Liver (tissue), 9 donors: Measurements from ENCODE around the gene AP2A2. TPM values are rescaled to one million over a fixed set of nuclear protein-coding genes. Genes with fewer than 3 reads are reported as not detected.

Experiments used
- DNase-seq: peaks from one replicate; pipeline ENCODE4 v3.0.0-alpha.2; 2017; ENCODE audit warnings: low spot score
- H3K27ac ChIP-seq, 2 donors: one replicate each; pipeline ENCODE4 v1.7.0; 2013; ENCODE audit warnings: inconsistent platforms in 2 of 2, low read length in 2 of 2, control low read depth in 1 of 2, low read depth in 1 of 2, mild to moderate bottlenecking in 1 of 2
- H3K27me3 ChIP-seq, 4 donors: one replicate each; pipeline versions ENCODE4 v1.6.1 to v1.7.0; 2013; ENCODE audit warnings: low read length in 3 of 4, inconsistent platforms in 1 of 4, mild to moderate bottlenecking in 1 of 4, moderate library complexity in 1 of 4; ENCODE audit not compliant: control insufficient read depth in 4 of 4, insufficient read depth in 4 of 4
- H3K36me3 ChIP-seq, 4 donors: one replicate each; pipeline versions ENCODE4 v1.6.1 to v1.7.0; 2013; ENCODE audit warnings: low read length in 3 of 4, mild to moderate bottlenecking in 3 of 4, low read depth in 1 of 4, moderate library complexity in 1 of 4; ENCODE audit not compliant: control insufficient read depth in 4 of 4, insufficient read depth in 3 of 4
- H3K4me1 ChIP-seq, 4 donors: one replicate each; pipeline versions ENCODE4 v1.6.1 to v1.7.0; 2013; ENCODE audit warnings: low read length in 3 of 4, mild to moderate bottlenecking in 3 of 4, moderate library complexity in 1 of 4; ENCODE audit not compliant: control insufficient read depth in 4 of 4, insufficient read depth in 4 of 4
- H3K4me3 ChIP-seq, 3 donors: one replicate each; pipeline versions ENCODE4 v1.6.1 to v1.7.0; 2013; ENCODE audit warnings: low read length in 3 of 3, control low read depth in 1 of 3, low read depth in 1 of 3, mild to moderate bottlenecking in 1 of 3
- H3K9ac ChIP-seq, 2 donors: one replicate each; pipeline ENCODE4 v1.7.0; 2013; ENCODE audit warnings: low read length in 2 of 2, mild to moderate bottlenecking in 2 of 2, moderate library complexity in 2 of 2, control low read depth in 1 of 2, low read depth in 1 of 2
- H3K9me3 ChIP-seq, 4 donors: one replicate each; pipeline versions ENCODE4 v1.6.1 to v1.7.0; 2013; ENCODE audit warnings: low read length in 3 of 4; ENCODE audit not compliant: control insufficient read depth in 4 of 4
- EGR1 ChIP-seq, 2 donors: IDR thresholded peaks; 2 replicates each; pipeline ENCODE4 v1.6.1; 2016 to 2018; ENCODE audit warnings: antibody characterized with exemption in 2 of 2, low read depth in 2 of 2
- FOXA1 ChIP-seq: IDR thresholded peaks from 2 replicates; pipeline ENCODE4 v1.6.1; 2016; ENCODE audit warnings: antibody characterized with exemption
- FOXA2 ChIP-seq: IDR thresholded peaks from 2 replicates; pipeline ENCODE4 v1.6.1; 2016; ENCODE audit warnings: antibody characterized with exemption
- GABPA ChIP-seq, 2 donors: IDR thresholded peaks in 1 of 2; conservative IDR thresholded peaks in 1 of 2; 2 replicates each; pipeline ENCODE4 v1.6.1; 2016; ENCODE audit warnings: antibody characterized with exemption in 2 of 2, mild to moderate bottlenecking in 1 of 2, moderate library complexity in 1 of 2
- HNF4A ChIP-seq, 2 donors: conservative IDR thresholded peaks; 2 replicates each; pipeline ENCODE4 v1.6.1; 2016; ENCODE audit warnings: antibody characterized with exemption in 2 of 2, mild to moderate bottlenecking in 2 of 2
- HNF4G ChIP-seq: IDR thresholded peaks from 2 replicates; pipeline ENCODE4 v1.6.1; 2016; ENCODE audit warnings: antibody characterized with exemption
- JUND ChIP-seq, 2 donors: IDR thresholded peaks; 2 replicates each; pipeline ENCODE4 v1.6.1; 2016; ENCODE audit warnings: antibody characterized with exemption in 2 of 2
- NR2F2 ChIP-seq: IDR thresholded peaks from 2 replicates; pipeline ENCODE4 v1.6.1; 2016; ENCODE audit warnings: antibody characterized with exemption
- RAD21 ChIP-seq, 2 donors: IDR thresholded peaks; 2 replicates each; pipeline ENCODE4 v1.6.1; 2016; ENCODE audit warnings: antibody characterized with exemption in 2 of 2, mild to moderate bottlenecking in 2 of 2
- RXRA ChIP-seq, 2 donors: IDR thresholded peaks; 2 replicates each; pipeline ENCODE4 v1.6.1; 2017 to 2018; ENCODE audit warnings: antibody characterized with exemption in 2 of 2, mild to moderate bottlenecking in 1 of 2
- SP1 ChIP-seq: IDR thresholded peaks from 2 replicates; pipeline ENCODE4 v1.6.1; 2018; ENCODE audit warnings: antibody characterized with exemption, mild to moderate bottlenecking
- TAF1 ChIP-seq: conservative IDR thresholded peaks from 2 replicates; pipeline ENCODE4 v1.6.1; 2016; ENCODE audit warnings: antibody characterized with exemption, mild to moderate bottlenecking
- YY1 ChIP-seq: IDR thresholded peaks from 2 replicates; pipeline ENCODE4 v1.6.1; 2016; ENCODE audit warnings: antibody characterized with exemption, mild to moderate bottlenecking
- WGBS: extraction: QIAGEN DNeasy Blood & Tissue Kit; methylation state at CpG from one replicate; pipeline ENCODE4 v1.1.7; 2013; 5-methylcytosine and 5-hydroxymethylcytosine counted together
- polyA plus RNA-seq, 2 donors: library from polyadenylated mRNA; stranded (reverse) in 1 of 2; unstranded in 1 of 2; fragments of 200-250 nt in 1 of 2; fragments of >200 nt in 1 of 2; fragmentation: Nextera tagmentation in 1 of 2; extraction: Ambion mirVana in 1 of 2; gene quantifications; one replicate each; pipeline versions ENCODE4 v1.2.1 to v1.2.3, GENCODE V29; 2013 to 2015
- total RNA-seq, 2 donors: library from RNA; depleted of rRNA; stranded (reverse); fragments of >200 nt; gene quantifications; one replicate each; pipeline ENCODE4 v1.2.3, GENCODE V29; 2014
- TF ChIP-seq, protein P1 (sequence below): IDR thresholded peaks from 2 replicates; pipeline ENCODE4 v1.6.1; 2016; ENCODE audit warnings: antibody characterized with exemption
- TF ChIP-seq, protein P2 (sequence below): IDR thresholded peaks from 2 replicates; pipeline ENCODE4 v1.6.1; 2016; ENCODE audit warnings: antibody characterized with exemption
- TF ChIP-seq, protein P3 (sequence below): fragments of 150-350 bp; IDR thresholded peaks from 2 replicates; pipeline ENCODE4 v1.5.1; 2017; ENCODE audit warnings: improper control_type of control experiment, low read depth, low read length; ENCODE audit not compliant: missing input control
- TF ChIP-seq, protein P4 (sequence below): IDR thresholded peaks from 2 replicates; pipeline ENCODE4 v1.6.1; 2016; ENCODE audit warnings: antibody characterized with exemption, mild to moderate bottlenecking
- TF ChIP-seq, protein P5 (sequence below): IDR thresholded peaks from 2 replicates; pipeline ENCODE4 v1.6.1; 2016; ENCODE audit warnings: antibody characterized with exemption
- donor health status: healthy.
- donor health status: healthy.
- donor health status: healthy.
- donor health status: healthy.
- donor health status: healthy.

Gene AP2A2
- total and polyA plus RNA-seq, 4 donors: 20.5 to 39.7 (median 23.8) TPM

DNA sequence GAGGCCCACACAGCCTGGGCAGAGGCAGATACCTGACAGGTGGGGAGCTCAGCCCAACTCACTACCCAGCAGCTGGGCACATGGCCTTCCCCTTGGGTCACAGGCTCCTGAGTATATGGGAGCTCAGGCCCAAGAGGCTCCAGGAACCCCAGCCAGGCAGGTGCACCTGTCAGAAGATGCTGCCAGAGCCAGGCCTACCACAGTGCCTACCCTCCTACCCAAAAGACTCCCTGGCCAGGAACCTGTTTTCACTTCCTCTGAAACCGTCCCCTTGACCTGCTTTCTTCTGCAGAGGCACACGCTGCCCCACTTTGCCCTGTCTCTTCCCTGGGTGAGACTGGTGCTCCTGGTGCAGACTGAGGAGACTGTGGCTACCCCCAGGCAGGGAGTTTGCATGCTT, 18.0 kb upstream of the AP2A2 start:
- Histone ChIP-seq H3K4me3 (no peak overlapping the region), H3K36me3 (peaks cover 9 to 20% (median 13%) of the 10 kb centered on the region in 4 donors), H3K27ac (no peak overlapping the region), H3K9me3 (no peaks in the 10 kb centered on the region), H3K27me3 (no peaks in the 10 kb centered on the region), H3K9ac (no peak overlapping the region), H3K4me1 (peaks cover 0 to 30% (median 22%) of the 10 kb centered on the region in 4 donors)
- no peak for DNase-seq
- TF ChIP-seq FOXA2: no peak
- TF ChIP-seq RAD21 (IDR thresholded peaks at IDR 0.05): no peak
- TF ChIP-seq, protein P1, sequence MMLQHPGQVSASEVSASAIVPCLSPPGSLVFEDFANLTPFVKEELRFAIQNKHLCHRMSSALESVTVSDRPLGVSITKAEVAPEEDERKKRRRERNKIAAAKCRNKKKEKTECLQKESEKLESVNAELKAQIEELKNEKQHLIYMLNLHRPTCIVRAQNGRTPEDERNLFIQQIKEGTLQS: no peak
- TF ChIP-seq FOXA1: no peak
- TF ChIP-seq, protein P2, sequence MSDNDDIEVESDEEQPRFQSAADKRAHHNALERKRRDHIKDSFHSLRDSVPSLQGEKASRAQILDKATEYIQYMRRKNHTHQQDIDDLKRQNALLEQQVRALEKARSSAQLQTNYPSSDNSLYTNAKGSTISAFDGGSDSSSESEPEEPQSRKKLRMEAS: no peak
- TF ChIP-seq, protein P3, sequence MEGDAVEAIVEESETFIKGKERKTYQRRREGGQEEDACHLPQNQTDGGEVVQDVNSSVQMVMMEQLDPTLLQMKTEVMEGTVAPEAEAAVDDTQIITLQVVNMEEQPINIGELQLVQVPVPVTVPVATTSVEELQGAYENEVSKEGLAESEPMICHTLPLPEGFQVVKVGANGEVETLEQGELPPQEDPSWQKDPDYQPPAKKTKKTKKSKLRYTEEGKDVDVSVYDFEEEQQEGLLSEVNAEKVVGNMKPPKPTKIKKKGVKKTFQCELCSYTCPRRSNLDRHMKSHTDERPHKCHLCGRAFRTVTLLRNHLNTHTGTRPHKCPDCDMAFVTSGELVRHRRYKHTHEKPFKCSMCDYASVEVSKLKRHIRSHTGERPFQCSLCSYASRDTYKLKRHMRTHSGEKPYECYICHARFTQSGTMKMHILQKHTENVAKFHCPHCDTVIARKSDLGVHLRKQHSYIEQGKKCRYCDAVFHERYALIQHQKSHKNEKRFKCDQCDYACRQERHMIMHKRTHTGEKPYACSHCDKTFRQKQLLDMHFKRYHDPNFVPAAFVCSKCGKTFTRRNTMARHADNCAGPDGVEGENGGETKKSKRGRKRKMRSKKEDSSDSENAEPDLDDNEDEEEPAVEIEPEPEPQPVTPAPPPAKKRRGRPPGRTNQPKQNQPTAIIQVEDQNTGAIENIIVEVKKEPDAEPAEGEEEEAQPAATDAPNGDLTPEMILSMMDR: no peak
- no peak for TF ChIP-seq RXRA (IDR thresholded peaks at IDR 0.05)
- no peak for TF ChIP-seq TAF1
- TF ChIP-seq HNF4G: no peak
- no peak for TF ChIP-seq SP1
- no peak for TF ChIP-seq GABPA (IDR thresholded peaks at IDR 0.05 in 1 of 2, conservative IDR thresholded peaks at IDR 0.05 in 1 of 2)
- TF ChIP-seq JUND (IDR thresholded peaks at IDR 0.05): no peak
- no peak for TF ChIP-seq YY1
- TF ChIP-seq, protein P4, sequence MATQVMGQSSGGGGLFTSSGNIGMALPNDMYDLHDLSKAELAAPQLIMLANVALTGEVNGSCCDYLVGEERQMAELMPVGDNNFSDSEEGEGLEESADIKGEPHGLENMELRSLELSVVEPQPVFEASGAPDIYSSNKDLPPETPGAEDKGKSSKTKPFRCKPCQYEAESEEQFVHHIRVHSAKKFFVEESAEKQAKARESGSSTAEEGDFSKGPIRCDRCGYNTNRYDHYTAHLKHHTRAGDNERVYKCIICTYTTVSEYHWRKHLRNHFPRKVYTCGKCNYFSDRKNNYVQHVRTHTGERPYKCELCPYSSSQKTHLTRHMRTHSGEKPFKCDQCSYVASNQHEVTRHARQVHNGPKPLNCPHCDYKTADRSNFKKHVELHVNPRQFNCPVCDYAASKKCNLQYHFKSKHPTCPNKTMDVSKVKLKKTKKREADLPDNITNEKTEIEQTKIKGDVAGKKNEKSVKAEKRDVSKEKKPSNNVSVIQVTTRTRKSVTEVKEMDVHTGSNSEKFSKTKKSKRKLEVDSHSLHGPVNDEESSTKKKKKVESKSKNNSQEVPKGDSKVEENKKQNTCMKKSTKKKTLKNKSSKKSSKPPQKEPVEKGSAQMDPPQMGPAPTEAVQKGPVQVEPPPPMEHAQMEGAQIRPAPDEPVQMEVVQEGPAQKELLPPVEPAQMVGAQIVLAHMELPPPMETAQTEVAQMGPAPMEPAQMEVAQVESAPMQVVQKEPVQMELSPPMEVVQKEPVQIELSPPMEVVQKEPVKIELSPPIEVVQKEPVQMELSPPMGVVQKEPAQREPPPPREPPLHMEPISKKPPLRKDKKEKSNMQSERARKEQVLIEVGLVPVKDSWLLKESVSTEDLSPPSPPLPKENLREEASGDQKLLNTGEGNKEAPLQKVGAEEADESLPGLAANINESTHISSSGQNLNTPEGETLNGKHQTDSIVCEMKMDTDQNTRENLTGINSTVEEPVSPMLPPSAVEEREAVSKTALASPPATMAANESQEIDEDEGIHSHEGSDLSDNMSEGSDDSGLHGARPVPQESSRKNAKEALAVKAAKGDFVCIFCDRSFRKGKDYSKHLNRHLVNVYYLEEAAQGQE: no peak
- no peak for TF ChIP-seq NR2F2
- TF ChIP-seq EGR1 (IDR thresholded peaks at IDR 0.05; ENCODE audit: low read depth in 2 of 2): no peak
- TF ChIP-seq, protein P5, sequence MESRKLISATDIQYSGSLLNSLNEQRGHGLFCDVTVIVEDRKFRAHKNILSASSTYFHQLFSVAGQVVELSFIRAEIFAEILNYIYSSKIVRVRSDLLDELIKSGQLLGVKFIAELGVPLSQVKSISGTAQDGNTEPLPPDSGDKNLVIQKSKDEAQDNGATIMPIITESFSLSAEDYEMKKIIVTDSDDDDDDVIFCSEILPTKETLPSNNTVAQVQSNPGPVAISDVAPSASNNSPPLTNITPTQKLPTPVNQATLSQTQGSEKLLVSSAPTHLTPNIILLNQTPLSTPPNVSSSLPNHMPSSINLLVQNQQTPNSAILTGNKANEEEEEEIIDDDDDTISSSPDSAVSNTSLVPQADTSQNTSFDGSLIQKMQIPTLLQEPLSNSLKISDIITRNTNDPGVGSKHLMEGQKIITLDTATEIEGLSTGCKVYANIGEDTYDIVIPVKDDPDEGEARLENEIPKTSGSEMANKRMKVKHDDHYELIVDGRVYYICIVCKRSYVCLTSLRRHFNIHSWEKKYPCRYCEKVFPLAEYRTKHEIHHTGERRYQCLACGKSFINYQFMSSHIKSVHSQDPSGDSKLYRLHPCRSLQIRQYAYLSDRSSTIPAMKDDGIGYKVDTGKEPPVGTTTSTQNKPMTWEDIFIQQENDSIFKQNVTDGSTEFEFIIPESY: no peak
- TF ChIP-seq HNF4A (conservative IDR thresholded peaks at IDR 0.05): no peak
- WGBS: 88% methylated on average over 2 of the region's 2 CpGs
